Tibial nerve (tissue), 4 donors: ENCODE data around the gene ODAPH. TPM values are rescaled to one million over a fixed set of nuclear protein-coding genes. Genes with fewer than 3 reads are reported as not detected.

Source experiments
- DNase-seq, 2 donors: peaks; one replicate each; pipeline ENCODE4 v3.0.0-alpha.2; 2019; ENCODE audit warnings: low spot score in 2 of 2
- H3K27ac ChIP-seq, 4 donors: fragments of 200-600 bp; sonication (generic) in 3 of 4; one replicate each; pipeline ENCODE4 v1.5.1; 2017 to 2019; ENCODE audit warnings: mild to moderate bottlenecking in 1 of 4
- H3K27me3 ChIP-seq, 2 donors: fragments of 200-600 bp; sonication (generic) in 1 of 2; one replicate each; pipeline versions ENCODE4 v1.5.1 to v1.6.0; 2017 to 2019
- H3K36me3 ChIP-seq, 3 donors: fragments of 200-600 bp; sonication (generic); one replicate each; pipeline ENCODE4 v1.5.1; 2018 to 2019
- H3K4me1 ChIP-seq, 4 donors: fragments of 200-600 bp; sonication (generic) in 3 of 4; one replicate each; pipeline ENCODE4 v1.5.1; 2017 to 2019
- H3K4me3 ChIP-seq, 4 donors: fragments of 200-600 bp; sonication (generic) in 3 of 4; one replicate each; pipeline ENCODE4 v1.5.1; 2017 to 2019; ENCODE audit warnings: mild to moderate bottlenecking in 1 of 4, moderate library complexity in 1 of 4
- H3K9me3 ChIP-seq, 4 donors: fragments of 200-600 bp; sonication (generic) in 3 of 4; one replicate each; pipeline ENCODE4 v1.5.1; 2017 to 2019
- CTCF ChIP-seq, 5 experiments: fragments of 200-600 bp in 3 of 5; fragments of 450-650 bp in 2 of 5; sonication (generic) in 3 of 5; IDR thresholded peaks; one replicate each; pipeline ENCODE4 v1.5.1; 2016 to 2019; ENCODE audit warnings: antibody characterized with exemption in 5 of 5, mild to moderate bottlenecking in 3 of 5, moderate library complexity in 2 of 5
- EP300 ChIP-seq, 2 donors: sonication (generic); formaldehyde crosslinking; IDR thresholded peaks; one replicate each; pipeline ENCODE4 v1.6.1; 2017; ENCODE audit warnings: antibody characterized with exemption in 2 of 2, mild to moderate bottlenecking in 1 of 2
- POLR2A ChIP-seq, 2 donors: fragments of 450-650 bp; IDR thresholded peaks; one replicate each; pipeline ENCODE4 v1.6.1; 2017; ENCODE audit warnings: antibody characterized with exemption in 2 of 2, mild to moderate bottlenecking in 2 of 2, moderate library complexity in 2 of 2
- WGBS, 2 donors: methylation state at CpG; one replicate each; pipeline ENCODE4 v1.1.5; 2018; 5-methylcytosine and 5-hydroxymethylcytosine counted together
- total RNA-seq, 4 donors: library from RNA; depleted of rRNA; stranded (reverse); fragments of >200 nt; gene quantifications; one replicate each; pipeline ENCODE4 v1.1.0, GENCODE V29; 2016

Gene ODAPH
- total RNA-seq, 4 donors from 2014 or later, result not detected

- Histone ChIP-seq H3K36me3 (no peaks in the 10 kb centered on the region), H3K4me3 (no peak overlapping the region), H3K27me3 (no peaks in the 10 kb centered on the region), H3K4me1 (no peaks in the 10 kb centered on the region), H3K27ac (no peak overlapping the region), H3K9me3 (no peaks in the 10 kb centered on the region)
- TF ChIP-seq EP300 (IDR thresholded peaks at IDR 0.05) (no peak), POLR2A (IDR thresholded peaks at IDR 0.05) (no peak)
- DNase-seq, result no peak
These were observed 9.6 kb downstream of the ODAPH start for GRCh38 chr4:75565481-75565880.

GRCh38 chr4:75566911-75567310, 11.0 kb downstream of the ODAPH start:
- no peaks in the 10 kb centered on the region for H3K4me1 ChIP-seq
- H3K27me3 ChIP-seq, result no peaks in the 10 kb centered on the region
- no peak overlapping the region for H3K4me3 ChIP-seq
- H3K36me3 ChIP-seq, result no peaks in the 10 kb centered on the region
- no peak for TF ChIP-seq POLR2A (IDR thresholded peaks at IDR 0.05)
- no peak for TF ChIP-seq EP300 (IDR thresholded peaks at IDR 0.05)
- TF ChIP-seq CTCF (IDR thresholded peaks at IDR 0.05), result no peak
- H3K27ac ChIP-seq, result no peak overlapping the region
- no peak for DNase-seq
- 62 to 80% methylated on average over 1 of the region's 1 CpG for WGBS, 2 donors
- no peaks in the 10 kb centered on the region for H3K9me3 ChIP-seq

GRCh38 chr4:75567725-75568124, 11.9 kb downstream of the ODAPH start:
- WGBS, 2 donors, result 88 to 89% methylated on average over 2 of the region's 2 CpGs
- no peak for DNase-seq
- Histone ChIP-seq H3K36me3 (no peaks in the 10 kb centered on the region), H3K4me3 (no peak overlapping the region), H3K9me3 (no peaks in the 10 kb centered on the region), H3K27ac (no peak overlapping the region), H3K27me3 (no peaks in the 10 kb centered on the region), H3K4me1 (no peaks in the 10 kb centered on the region)
- TF ChIP-seq POLR2A (IDR thresholded peaks at IDR 0.05), result no peak
- TF ChIP-seq CTCF (IDR thresholded peaks at IDR 0.05), result no peak
- TF ChIP-seq EP300 (IDR thresholded peaks at IDR 0.05), result no peak

- Histone ChIP-seq H3K9me3 (peaks cover 0 to 10% (median 0%) of the 10 kb centered on the region in 4 donors), H3K4me3 (no peak overlapping the region), H3K27ac (no peak overlapping the region), H3K27me3 (no peaks in the 10 kb centered on the region), H3K4me1 (no peaks in the 10 kb centered on the region), H3K36me3 (no peaks in the 10 kb centered on the region)
- whole genome bisulfite sequencing, 2 donors, result 83 to 88% methylated on average over 2 of the region's 2 CpGs
- no peak for DNase-seq
- TF ChIP-seq POLR2A (IDR thresholded peaks at IDR 0.05) (no peak), EP300 (IDR thresholded peaks at IDR 0.05) (no peak), CTCF (IDR thresholded peaks at IDR 0.05) (no peak)
These were observed 28.2 kb downstream of the ODAPH start for GRCh38 chr4:75584067-75584466.

GRCh38 chr4:75593393-75593792, 37.5 kb downstream of the ODAPH start:
- TF ChIP-seq POLR2A (IDR thresholded peaks at IDR 0.05) (no peak), EP300 (IDR thresholded peaks at IDR 0.05) (no peak), CTCF (IDR thresholded peaks at IDR 0.05) (no peak)
- Histone ChIP-seq H3K9me3 (no peaks in the 10 kb centered on the region), H3K4me1 (no peaks in the 10 kb centered on the region), H3K36me3 (no peaks in the 10 kb centered on the region), H3K4me3 (no peak overlapping the region), H3K27ac (no peak overlapping the region), H3K27me3 (no peaks in the 10 kb centered on the region)
- DNase-seq, result no peak
- 83 to 90% methylated on average over 1 of the region's 1 CpG for WGBS, 2 donors

- Histone ChIP-seq H3K27ac (no peak overlapping the region), H3K9me3 (no peaks in the 10 kb centered on the region), H3K36me3 (no peaks in the 10 kb centered on the region), H3K4me3 (no peak overlapping the region), H3K4me1 (no peaks in the 10 kb centered on the region), H3K27me3 (no peaks in the 10 kb centered on the region)
- no peak for TF ChIP-seq CTCF (IDR thresholded peaks at IDR 0.05)
- TF ChIP-seq EP300 (IDR thresholded peaks at IDR 0.05), result no peak
- DNase-seq, result no peak
- 77 to 82% methylated on average over 3 of the region's 3 CpGs for whole genome bisulfite sequencing, 2 donors
These were observed 40.2 kb downstream of the ODAPH start for GRCh38 chr4:75596061-75596460.
